MM.1S (cell line): ENCODE data around the gene FADD.

Experiments used
- EZH2phosphoT487 ChIP-seq: fragments of 300-600 bp; sonication (generic); IDR thresholded peaks from 2 replicates; pipeline ENCODE4 v1.6.1; 2018; ENCODE audit warnings: antibody characterized with exemption, low read length
- TF ChIP-seq, protein P1 (sequence below): fragments of 300-600 bp; sonication (generic); IDR thresholded peaks from 2 replicates; pipeline ENCODE4 v1.5.1; 2016; ENCODE audit warnings: antibody characterized with exemption, low read length, mixed read lengths

DNA sequence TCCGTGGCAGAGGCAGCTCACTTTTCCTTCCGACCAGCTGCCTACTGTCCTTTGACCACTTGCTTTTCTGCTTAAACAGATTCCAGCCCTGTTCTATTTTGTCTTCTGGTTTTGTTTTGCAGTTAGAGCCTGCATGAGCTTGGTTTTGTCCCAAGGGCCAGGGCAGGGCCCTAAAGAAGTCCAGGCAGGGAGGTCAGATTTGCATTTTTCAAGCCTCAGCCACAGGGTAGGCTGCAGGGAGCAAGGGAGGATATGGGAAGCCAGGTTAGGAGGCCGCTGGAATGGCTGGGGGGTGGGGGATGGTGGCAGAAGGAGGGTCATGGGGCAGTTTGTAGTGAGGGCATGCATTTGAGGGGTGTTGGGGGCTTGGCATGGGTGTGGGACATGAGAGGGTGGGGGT lies 23.1 kb downstream of the FADD start:
- TF ChIP-seq, protein P1, sequence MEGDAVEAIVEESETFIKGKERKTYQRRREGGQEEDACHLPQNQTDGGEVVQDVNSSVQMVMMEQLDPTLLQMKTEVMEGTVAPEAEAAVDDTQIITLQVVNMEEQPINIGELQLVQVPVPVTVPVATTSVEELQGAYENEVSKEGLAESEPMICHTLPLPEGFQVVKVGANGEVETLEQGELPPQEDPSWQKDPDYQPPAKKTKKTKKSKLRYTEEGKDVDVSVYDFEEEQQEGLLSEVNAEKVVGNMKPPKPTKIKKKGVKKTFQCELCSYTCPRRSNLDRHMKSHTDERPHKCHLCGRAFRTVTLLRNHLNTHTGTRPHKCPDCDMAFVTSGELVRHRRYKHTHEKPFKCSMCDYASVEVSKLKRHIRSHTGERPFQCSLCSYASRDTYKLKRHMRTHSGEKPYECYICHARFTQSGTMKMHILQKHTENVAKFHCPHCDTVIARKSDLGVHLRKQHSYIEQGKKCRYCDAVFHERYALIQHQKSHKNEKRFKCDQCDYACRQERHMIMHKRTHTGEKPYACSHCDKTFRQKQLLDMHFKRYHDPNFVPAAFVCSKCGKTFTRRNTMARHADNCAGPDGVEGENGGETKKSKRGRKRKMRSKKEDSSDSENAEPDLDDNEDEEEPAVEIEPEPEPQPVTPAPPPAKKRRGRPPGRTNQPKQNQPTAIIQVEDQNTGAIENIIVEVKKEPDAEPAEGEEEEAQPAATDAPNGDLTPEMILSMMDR, result no peak
- no peak for TF ChIP-seq EZH2phosphoT487
